Measurements from ENCODE around the gene NXPH4. TPM values are rescaled to one million over a fixed set of nuclear protein-coding genes. Genes with fewer than 3 reads are reported as not detected.

NXPH4 gene
- total RNA-seq, 2 donors from 2014 or later: 0.81 TPM; not detected in 1

GRCh38 chr12:57243521-57244311 is 27.1 kb downstream of the NXPH4 start:
- Histone ChIP-seq H3K9me3 (no peaks in the 10 kb centered on the region), H3K4me3 (peak overlapping the region; percentile 63), H3K4me1 (ENCODE audit: control insufficient read depth in 1 of 2, low read depth in 2 of 2) (peaks cover 27 to 51% of the 10 kb centered on the region in 2 donors), H3K36me3 (no peaks in the 10 kb centered on the region), H3K27me3 (replicated peaks; ENCODE audit: insufficient read depth) (peaks cover 18% of the 10 kb centered on the region), H3K27ac (no peak overlapping the region)
- DNase-seq (ENCODE audit: low spot score) (no peak), ATAC-seq (ENCODE audit: insufficient number of reproducible peaks, low FRiP score, low read depth) (no peak)
- TF ChIP-seq CTCF (IDR thresholded peaks at IDR 0.05): peak; percentile 69

GRCh38 chr12:57244312-57244696 is 27.7 kb downstream of the NXPH4 start:
- Histone ChIP-seq H3K27me3 (replicated peaks; ENCODE audit: insufficient read depth) (peaks cover 18% of the 10 kb centered on the region), H3K4me1 (ENCODE audit: control insufficient read depth in 1 of 2, low read depth in 2 of 2) (peaks cover 27 to 46% of the 10 kb centered on the region in 2 donors), H3K9me3 (no peaks in the 10 kb centered on the region), H3K36me3 (no peaks in the 10 kb centered on the region), H3K27ac (no peak overlapping the region), H3K4me3 (no peak overlapping the region)
- TF ChIP-seq CTCF (IDR thresholded peaks at IDR 0.05): no peak
- ATAC-seq (ENCODE audit: insufficient number of reproducible peaks, low FRiP score, low read depth) (no peak), DNase-seq (ENCODE audit: low spot score) (no peak)

GRCh38 chr12:57247041-57247440 is 30.4 kb downstream of the NXPH4 start:
- no peaks in the 10 kb centered on the region for H3K27me3 ChIP-seq (replicated peaks; ENCODE audit: insufficient read depth)
- peaks cover 16 to 19% of the 10 kb centered on the region in 2 donors for H3K4me1 ChIP-seq (ENCODE audit: control insufficient read depth in 1 of 2, low read depth in 2 of 2)
- no peak for TF ChIP-seq CTCF (IDR thresholded peaks at IDR 0.05)
- DNase-seq (ENCODE audit: low spot score): no peak
- no peak overlapping the region for H3K27ac ChIP-seq
- no peak overlapping the region for H3K4me3 ChIP-seq
- H3K36me3 ChIP-seq: no peaks in the 10 kb centered on the region
- no peak for ATAC-seq (ENCODE audit: insufficient number of reproducible peaks, low FRiP score, low read depth)
- H3K9me3 ChIP-seq: no peaks in the 10 kb centered on the region

- H3K4me1 ChIP-seq (ENCODE audit: control insufficient read depth in 1 of 2, low read depth in 2 of 2): no peaks in the 10 kb centered on the region
- TF ChIP-seq CTCF (IDR thresholded peaks at IDR 0.05): no peak
- no peaks in the 10 kb centered on the region for H3K9me3 ChIP-seq
- no peak for DNase-seq (ENCODE audit: low spot score)
- no peaks in the 10 kb centered on the region for H3K36me3 ChIP-seq
- no peak overlapping the region for H3K4me3 ChIP-seq
- no peak overlapping the region for H3K27ac ChIP-seq
- no peaks in the 10 kb centered on the region for H3K27me3 ChIP-seq (replicated peaks; ENCODE audit: insufficient read depth)
- no peak for ATAC-seq (ENCODE audit: insufficient number of reproducible peaks, low FRiP score, low read depth)
These were observed 32.5 kb downstream of the NXPH4 start for GRCh38 chr12:57248934-57249742.

- H3K9me3 ChIP-seq: no peaks in the 10 kb centered on the region
- H3K4me3 ChIP-seq: no peak overlapping the region
- no peak for TF ChIP-seq CTCF (IDR thresholded peaks at IDR 0.05)
- ATAC-seq (ENCODE audit: insufficient number of reproducible peaks, low FRiP score, low read depth) (no peak), DNase-seq (ENCODE audit: low spot score) (no peak)
- H3K36me3 ChIP-seq: peaks cover 4% of the 10 kb centered on the region
- no peaks in the 10 kb centered on the region for H3K27me3 ChIP-seq (replicated peaks; ENCODE audit: insufficient read depth)
- H3K27ac ChIP-seq: no peak overlapping the region
- no peaks in the 10 kb centered on the region for H3K4me1 ChIP-seq (ENCODE audit: control insufficient read depth in 1 of 2, low read depth in 2 of 2)
These were observed 33.9 kb downstream of the NXPH4 start for GRCh38 chr12:57250541-57250940.
